Kidney (tissue), 14 donors: Measurements from ENCODE around the gene YBEY. TPM values are rescaled to one million over a fixed set of nuclear protein-coding genes. Genes with fewer than 3 reads are reported as not detected.

Experiments
- DNase-seq, 5 donors: peaks; one replicate each; pipeline ENCODE4 v3.0.0-alpha.2; 2013 to 2020
- FAIRE-seq: peaks from 2 replicates; lab custom pipeline; 2012; peaks lifted over from hg19 to GRCh38; lab: Jason Lieb, UNC
- H3K27ac ChIP-seq, 2 donors: one replicate each; pipeline ENCODE4 v1.7.0; 2013; ENCODE audit warnings: low read depth in 2 of 2, low read length in 2 of 2, inconsistent platforms in 1 of 2
- H3K27me3 ChIP-seq: one replicate; pipeline ENCODE4 v1.7.1; 2013; ENCODE audit warnings: low read length, inconsistent platforms; ENCODE audit not compliant: control insufficient read depth, insufficient read depth
- H3K36me3 ChIP-seq, 3 donors: one replicate each; pipeline versions ENCODE4 v1.7.0 to v1.7.1; 2013; ENCODE audit warnings: low read length in 3 of 3, control low read depth in 1 of 3, inconsistent platforms in 1 of 3; ENCODE audit not compliant: insufficient read depth in 3 of 3, control insufficient read depth in 2 of 3
- H3K4me1 ChIP-seq, 3 donors: one replicate each; pipeline versions ENCODE4 v1.7.0 to v1.7.1; 2013; ENCODE audit warnings: low read length in 3 of 3, inconsistent platforms in 1 of 3, low read depth in 1 of 3; ENCODE audit not compliant: control insufficient read depth in 2 of 3, insufficient read depth in 2 of 3
- H3K4me3 ChIP-seq, 3 donors: one replicate each; pipeline versions ENCODE4 v1.7.0 to v1.8.1; 2013; ENCODE audit warnings: low read length in 3 of 3, control low read depth in 1 of 3, inconsistent platforms in 1 of 3
- H3K9ac ChIP-seq, 3 donors: one replicate each; pipeline versions ENCODE4 v1.7.0 to v1.7.1; 2013; ENCODE audit warnings: low read length in 3 of 3, control low read depth in 1 of 3, inconsistent platforms in 1 of 3
- H3K9me3 ChIP-seq, 3 donors: one replicate each; pipeline versions ENCODE4 v1.7.0 to v1.7.1; 2013; ENCODE audit warnings: low read length in 3 of 3, control low read depth in 1 of 3, inconsistent platforms in 1 of 3; ENCODE audit not compliant: control insufficient read depth in 2 of 3, insufficient read depth in 1 of 3
- CTCF ChIP-seq: IDR thresholded peaks from 3 replicates; pipeline ENCODE4 v1.5.1; 2012; ENCODE audit warnings: mild to moderate bottlenecking, moderate library complexity, borderline replicate concordance; ENCODE audit not compliant: insufficient read depth; ENCODE audit errors: extremely low read depth
- intact Hi-C: fragments of 100-400 bp; cut with DNase I; formaldehyde crosslinking; loops from one replicate; pipeline ENCODE4 v1.11.1; 2022
- polyA plus RNA-seq: library from polyadenylated mRNA; stranded (reverse); fragments of 350-450 nt; fragmentation: Illumina TruSeq; extraction: RNeasy Lipid Tissue Mini Kit (QIAGEN cat#74804); gene quantifications from one replicate; pipeline ENCODE4 v1.2.3, GENCODE V29; 2014; ENCODE audit warnings: low read depth, low replicate concordance; ENCODE audit not compliant: insufficient read depth
- total RNA-seq: library from RNA; stranded (reverse); fragmentation: NEBNext Ultra II Directional; extraction: Animal tissue kit (Norgen Biotek cat#: 25700); gene quantifications from one replicate; pipeline ENCODE4 v1.2.1, GENCODE V29; 2021
- donor health status: control.
- donor health status: control.
- donor health status: control.
- donor health status: control.
- donor health status: control.
- donor health status: DM: yes; HTN: yes; CAD: no.
- donor health status: Normal renal cell carcinoma (clear cell type).

The YBEY gene
- total and polyA plus RNA-seq, 2 donors from 2014 or later = 17.5 to 29.6 TPM

GRCh38 chr21:46297338-46298271, 11.5 kb downstream of the YBEY start:
- Histone ChIP-seq H3K27ac (peak overlapping the region in 1 of 2 donors; percentile 72), H3K9ac (peak overlapping the region in 2 of 3 donors; percentile 22 to 41), H3K27me3 (no peaks in the 10 kb centered on the region), H3K4me3 (peak overlapping the region; percentile 16 to 51 (median 29)), H3K4me1 (peaks cover 0 to 2% (median 0%) of the 10 kb centered on the region in 3 donors), H3K36me3 (no peaks in the 10 kb centered on the region), H3K9me3 (no peaks in the 10 kb centered on the region)
- intact Hi-C loops = no loop called here
- TF ChIP-seq CTCF = no peak
- no peak for FAIRE-seq
- peak in 4 of 5 donors; percentile 33 to 62 (median 52) for DNase-seq

- no peak for DNase-seq
- Histone ChIP-seq H3K4me1 (peaks cover 0 to 2% (median 0%) of the 10 kb centered on the region in 3 donors), H3K4me3 (no peak overlapping the region), H3K9me3 (no peaks in the 10 kb centered on the region), H3K9ac (no peak overlapping the region), H3K27ac (no peak overlapping the region), H3K27me3 (no peaks in the 10 kb centered on the region), H3K36me3 (no peaks in the 10 kb centered on the region)
- intact Hi-C loops = no loop called here
- no peak for TF ChIP-seq CTCF
- no peak for FAIRE-seq
Measured at GRCh38 chr21:46299167-46299566, 13.0 kb downstream of the YBEY start.

- Histone ChIP-seq H3K9me3 (no peaks in the 10 kb centered on the region), H3K27ac (no peak overlapping the region), H3K36me3 (no peaks in the 10 kb centered on the region), H3K27me3 (no peaks in the 10 kb centered on the region), H3K9ac (no peak overlapping the region), H3K4me1 (peaks cover 0 to 2% (median 0%) of the 10 kb centered on the region in 3 donors), H3K4me3 (no peak overlapping the region)
- FAIRE-seq (no peak), DNase-seq (no peak)
- intact Hi-C loops = no loop called here
- TF ChIP-seq CTCF = no peak
Measured at GRCh38 chr21:46301759-46302158, 15.6 kb downstream of the YBEY start.
